ENCODE data around the gene SPATA6.
"Not testable (repeated sequence)": the region's sequence is repeated elsewhere in the genome, so short reads cannot be mapped to it uniquely, and the experiment has no call there.

Gene SPATA6

DNA sequence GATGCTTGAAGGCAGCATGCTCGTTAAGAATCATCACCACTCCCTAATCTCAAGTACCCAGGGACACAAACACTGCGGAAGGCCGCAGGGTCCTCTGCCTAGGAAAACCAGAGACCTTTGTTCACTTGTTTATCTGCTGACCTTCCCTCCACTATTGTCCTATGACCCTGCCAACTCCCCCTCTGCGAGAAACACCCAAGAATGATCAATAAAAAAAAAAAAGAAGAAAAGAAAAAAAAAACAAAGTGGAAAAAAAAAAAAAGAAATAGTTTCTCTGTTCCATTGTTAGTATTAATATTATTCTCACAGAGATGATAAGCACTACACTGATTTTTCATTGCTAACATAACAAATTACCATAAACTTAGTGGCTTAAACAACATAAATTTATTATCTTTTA, 8.0 kb upstream of the SPATA6 start:
- not testable (repeated sequence) for H3K27me3 Mint-ChIP-seq (ENCODE audit: low read depth); H3K9me3 Mint-ChIP-seq; H3K36me3 Mint-ChIP-seq (ENCODE audit: low read depth); DNase-seq (ENCODE audit: low spot score); H3K4me3 Mint-ChIP-seq; H3K4me1 Mint-ChIP-seq (ENCODE audit: low read depth); H3K27ac Mint-ChIP-seq

GRCh38 chr1:48472638-48473037, 634 bp upstream of the SPATA6 start:
- Mint-ChIP-seq H3K4me1 (ENCODE audit: low read depth) (peaks cover 15% of the 10 kb centered on the region), H3K4me3 (peak overlapping the region; percentile 94), H3K9me3 (peaks cover 3% of the 10 kb centered on the region), H3K36me3 (ENCODE audit: low read depth) (peaks cover 2% of the 10 kb centered on the region), H3K27me3 (ENCODE audit: low read depth) (peaks cover 23% of the 10 kb centered on the region), H3K27ac (peak overlapping the region; percentile 43)
- DNase-seq (ENCODE audit: low spot score): no peak

DNA sequence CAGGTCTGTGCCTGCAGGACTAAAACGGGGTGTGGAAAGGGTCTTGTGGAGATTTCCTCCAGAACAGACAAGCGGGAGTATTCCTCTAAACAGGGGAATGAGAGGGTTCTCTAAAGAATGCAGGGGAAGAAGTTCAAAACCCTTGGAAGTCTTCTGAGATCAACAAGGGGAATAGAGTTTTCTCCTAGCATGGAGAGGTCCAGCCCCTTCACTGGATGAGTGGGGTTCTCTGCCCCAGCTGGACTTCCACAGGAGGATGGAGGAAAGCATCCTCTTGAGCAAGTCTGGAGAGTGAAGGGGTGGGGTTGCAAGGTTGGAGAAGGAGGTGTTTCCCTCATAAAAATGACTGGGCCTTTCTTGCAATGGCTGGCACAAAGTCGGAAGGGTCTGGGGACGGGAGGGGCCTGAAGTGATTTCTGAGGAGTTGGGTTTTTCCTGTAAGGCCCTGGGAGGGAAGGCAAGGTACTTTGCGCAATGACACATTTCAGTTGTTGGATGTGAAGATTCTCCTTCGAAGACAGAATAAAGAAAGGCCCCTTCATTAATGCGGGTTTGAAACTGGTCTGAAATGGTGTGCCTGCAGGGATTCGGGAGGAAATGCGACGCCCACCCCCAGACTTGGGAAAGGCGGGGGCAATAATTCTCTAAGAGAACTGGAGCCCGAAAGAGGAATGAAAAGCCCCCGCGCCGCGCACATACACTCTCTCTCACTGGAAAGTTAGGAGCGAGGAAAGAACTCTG, 884 bp downstream of the SPATA6 start:
- H3K27me3 Mint-ChIP-seq (ENCODE audit: low read depth): peaks cover 29% of the 10 kb centered on the region
- H3K4me1 Mint-ChIP-seq (ENCODE audit: low read depth): peaks cover 15% of the 10 kb centered on the region
- no peak overlapping the region for H3K27ac Mint-ChIP-seq
- peaks cover 2% of the 10 kb centered on the region for H3K36me3 Mint-ChIP-seq (ENCODE audit: low read depth)
- H3K9me3 Mint-ChIP-seq: peaks cover 3% of the 10 kb centered on the region
- DNase-seq (ENCODE audit: low spot score): no peak
- H3K4me3 Mint-ChIP-seq: peak overlapping the region; percentile 94

DNA sequence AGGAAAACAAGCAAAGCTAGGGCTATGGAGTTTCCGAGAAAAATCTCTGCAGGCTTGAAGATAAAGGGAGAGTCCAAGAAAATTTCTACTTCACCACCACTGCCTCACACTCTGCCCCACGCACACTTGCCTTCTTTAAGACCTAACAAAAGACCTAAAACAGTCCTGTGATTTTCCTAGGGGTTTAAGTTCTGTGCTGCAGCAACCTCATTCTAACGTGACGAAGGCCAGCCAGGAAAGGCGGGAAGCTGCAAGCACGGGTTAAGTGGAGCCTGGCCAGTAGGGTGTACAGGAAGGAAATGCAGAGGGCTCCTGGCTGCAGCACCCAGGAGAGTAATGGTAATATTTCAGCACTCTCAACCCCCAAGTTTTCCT, 1.5 kb downstream of the SPATA6 start:
- Mint-ChIP-seq H3K4me1 (ENCODE audit: low read depth) (peaks cover 15% of the 10 kb centered on the region), H3K4me3 (peak overlapping the region; percentile 94), H3K27ac (no peak overlapping the region), H3K36me3 (ENCODE audit: low read depth) (peaks cover 2% of the 10 kb centered on the region), H3K9me3 (peaks cover 3% of the 10 kb centered on the region), H3K27me3 (ENCODE audit: low read depth) (peaks cover 29% of the 10 kb centered on the region)
- no peak for DNase-seq (ENCODE audit: low spot score)

GRCh38 chr1:48469616-48470480, 2.2 kb downstream of the SPATA6 start:
- H3K9me3 Mint-ChIP-seq: peaks cover under 1% of the 10 kb centered on the region
- peaks cover 2% of the 10 kb centered on the region for H3K36me3 Mint-ChIP-seq (ENCODE audit: low read depth)
- DNase-seq (ENCODE audit: low spot score): no peak
- H3K27me3 Mint-ChIP-seq (ENCODE audit: low read depth): peaks cover 29% of the 10 kb centered on the region
- peak overlapping the region; percentile 9 for H3K4me3 Mint-ChIP-seq
- no peak overlapping the region for H3K27ac Mint-ChIP-seq
- peaks cover 15% of the 10 kb centered on the region for H3K4me1 Mint-ChIP-seq (ENCODE audit: low read depth)

- Mint-ChIP-seq H3K4me1 (ENCODE audit: low read depth) (peaks cover 10% of the 10 kb centered on the region), H3K27me3 (ENCODE audit: low read depth) (peaks cover 27% of the 10 kb centered on the region), H3K36me3 (ENCODE audit: low read depth) (peaks cover 2% of the 10 kb centered on the region), H3K4me3 (no peak overlapping the region), H3K27ac (no peak overlapping the region), H3K9me3 (no peaks in the 10 kb centered on the region)
- DNase-seq (ENCODE audit: low spot score): no peak
Observed at GRCh38 chr1:48466594-48466993, 5.4 kb downstream of the SPATA6 start.

GRCh38 chr1:48462716-48463302, 9.2 kb downstream of the SPATA6 start:
- Mint-ChIP-seq H3K27me3 (ENCODE audit: low read depth) (peaks cover 6% of the 10 kb centered on the region), H3K9me3 (no peaks in the 10 kb centered on the region), H3K4me3 (no peak overlapping the region), H3K4me1 (ENCODE audit: low read depth) (no peaks in the 10 kb centered on the region), H3K36me3 (ENCODE audit: low read depth) (no peaks in the 10 kb centered on the region), H3K27ac (no peak overlapping the region)
- DNase-seq (ENCODE audit: low spot score): no peak

- Mint-ChIP-seq H3K36me3 (ENCODE audit: low read depth) (no peaks in the 10 kb centered on the region), H3K27ac (no peak overlapping the region), H3K27me3 (ENCODE audit: low read depth) (no peaks in the 10 kb centered on the region), H3K4me1 (ENCODE audit: low read depth) (no peaks in the 10 kb centered on the region), H3K4me3 (no peak overlapping the region), H3K9me3 (no peaks in the 10 kb centered on the region)
- no peak for DNase-seq (ENCODE audit: low spot score)
Observed at GRCh38 chr1:48450505-48450904, 21.5 kb downstream of the SPATA6 start.

- Mint-ChIP-seq H3K36me3 (ENCODE audit: low read depth) (no peaks in the 10 kb centered on the region), H3K4me3 (no peak overlapping the region), H3K27me3 (ENCODE audit: low read depth) (no peaks in the 10 kb centered on the region), H3K4me1 (ENCODE audit: low read depth) (no peaks in the 10 kb centered on the region), H3K27ac (no peak overlapping the region), H3K9me3 (peaks cover 7% of the 10 kb centered on the region)
- DNase-seq (ENCODE audit: low spot score): no peak
Observed at GRCh38 chr1:48448932-48449331, 23.1 kb downstream of the SPATA6 start.

DNA sequence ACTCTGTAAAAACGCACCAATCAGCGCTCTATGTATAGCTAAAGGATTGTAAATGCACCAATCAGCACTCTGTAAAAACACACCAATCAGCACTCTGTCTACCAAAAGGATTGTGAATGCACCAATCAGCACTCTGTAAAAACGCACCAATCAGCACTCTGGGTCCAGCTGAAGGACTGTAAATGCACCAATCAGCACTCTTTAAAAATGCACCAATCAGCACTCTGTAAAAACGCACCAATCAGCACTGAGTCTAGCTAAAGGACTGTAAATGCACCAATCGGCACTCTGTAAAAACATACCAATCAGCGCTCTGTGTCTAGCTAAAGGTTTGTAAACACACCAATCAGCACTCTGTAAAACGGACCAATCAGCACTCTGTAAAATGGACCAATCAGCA, 27.8 kb downstream of the SPATA6 start:
- not testable (repeated sequence) for H3K36me3 Mint-ChIP-seq (ENCODE audit: low read depth); H3K27ac Mint-ChIP-seq; H3K4me3 Mint-ChIP-seq; H3K27me3 Mint-ChIP-seq (ENCODE audit: low read depth); DNase-seq (ENCODE audit: low spot score); H3K4me1 Mint-ChIP-seq (ENCODE audit: low read depth)
- H3K9me3 Mint-ChIP-seq: peaks cover 17% of the 10 kb centered on the region

DNA sequence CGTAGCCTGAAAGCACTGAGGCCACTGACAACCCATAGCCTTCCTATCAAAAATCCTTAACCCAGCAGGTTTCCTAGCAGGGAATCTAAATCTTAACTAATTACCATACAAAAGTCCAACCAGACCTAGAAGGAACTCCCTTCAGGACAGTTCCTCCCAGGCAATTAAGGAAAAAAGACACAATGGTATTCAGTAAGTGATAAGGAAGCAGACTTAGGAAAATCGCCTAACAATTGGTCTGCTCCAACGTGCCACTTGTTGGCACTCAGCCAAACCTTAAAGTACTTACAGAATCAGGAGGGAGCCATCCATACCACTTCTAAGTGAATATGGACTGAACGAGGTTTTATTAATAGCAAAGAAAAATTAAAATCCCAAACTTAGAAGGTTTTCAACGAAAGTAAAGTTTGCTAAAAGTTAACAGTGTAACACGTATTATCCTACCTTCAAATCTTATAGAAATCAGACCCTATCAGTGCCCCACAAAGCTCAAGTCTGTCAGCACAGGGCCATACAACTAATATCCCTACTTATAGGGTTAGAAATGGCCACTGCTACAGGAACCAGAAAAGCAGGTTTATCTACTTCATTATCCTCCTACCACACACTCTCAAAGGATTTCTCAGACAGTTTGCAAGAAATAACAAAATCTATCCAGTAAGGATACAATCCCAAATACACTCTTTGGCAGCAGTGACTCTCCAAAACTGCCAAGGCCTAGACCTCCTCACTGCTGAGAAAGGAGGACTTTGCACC, 29.0 kb downstream of the SPATA6 start:
- no peak overlapping the region for H3K27ac Mint-ChIP-seq
- H3K27me3 Mint-ChIP-seq (ENCODE audit: low read depth): no peaks in the 10 kb centered on the region
- no peaks in the 10 kb centered on the region for H3K4me1 Mint-ChIP-seq (ENCODE audit: low read depth)
- peaks cover 24% of the 10 kb centered on the region for H3K9me3 Mint-ChIP-seq
- H3K36me3 Mint-ChIP-seq (ENCODE audit: low read depth): no peaks in the 10 kb centered on the region
- no peak for DNase-seq (ENCODE audit: low spot score)
- no peak overlapping the region for H3K4me3 Mint-ChIP-seq

DNA sequence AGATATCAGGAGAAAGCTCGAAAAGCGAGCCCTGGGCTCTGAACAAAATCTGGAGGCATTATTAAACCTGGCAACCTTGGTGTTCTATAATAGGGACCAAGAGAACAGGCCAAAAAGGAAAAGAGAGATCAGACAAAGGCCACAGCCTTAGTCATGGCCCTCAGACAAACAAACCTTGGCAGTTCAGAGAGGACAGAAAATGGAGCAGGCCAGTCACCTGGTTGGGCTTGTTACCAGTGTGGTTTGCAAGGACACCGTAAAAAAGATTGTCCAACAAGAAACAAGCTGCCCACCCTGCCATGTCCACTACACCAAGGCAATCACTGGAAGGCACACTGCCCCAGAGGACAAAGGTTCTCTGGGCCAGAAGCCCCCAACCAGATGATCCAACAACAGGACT, 31.2 kb downstream of the SPATA6 start:
- H3K4me3 Mint-ChIP-seq: not testable (repeated sequence)
- peaks cover 24% of the 10 kb centered on the region for H3K9me3 Mint-ChIP-seq

DNA sequence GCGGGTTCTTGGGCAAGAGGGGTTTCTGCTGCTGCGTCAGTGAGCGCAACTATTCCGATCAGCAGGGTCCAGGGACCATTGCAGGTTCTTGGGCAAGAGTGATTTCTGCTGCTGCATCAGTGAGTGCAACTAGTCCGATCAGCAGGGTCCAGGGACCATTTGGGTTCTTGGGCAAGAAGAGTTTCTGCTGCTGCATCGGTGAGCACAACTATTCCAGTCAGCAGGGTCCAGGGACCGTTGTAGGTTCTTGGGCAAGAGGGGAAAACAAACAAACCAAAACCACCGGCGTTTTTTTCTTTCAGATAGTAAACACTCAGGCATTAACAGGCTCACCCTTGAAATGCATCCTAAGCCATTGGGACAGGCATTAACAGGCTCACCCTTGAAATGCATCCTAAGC, 32.6 kb downstream of the SPATA6 start:
- H3K27me3 Mint-ChIP-seq (ENCODE audit: low read depth): no peaks in the 10 kb centered on the region
- no peak overlapping the region for H3K4me3 Mint-ChIP-seq
- no peaks in the 10 kb centered on the region for H3K36me3 Mint-ChIP-seq (ENCODE audit: low read depth)
- H3K9me3 Mint-ChIP-seq: peaks cover 21% of the 10 kb centered on the region
- no peak overlapping the region for H3K27ac Mint-ChIP-seq
- no peak for DNase-seq (ENCODE audit: low spot score)
- H3K4me1 Mint-ChIP-seq (ENCODE audit: low read depth): no peaks in the 10 kb centered on the region

More for the DNA sequence above, 31.2 kb downstream of the SPATA6 start:
- not testable (repeated sequence) for H3K27ac Mint-ChIP-seq; H3K27me3 Mint-ChIP-seq (ENCODE audit: low read depth); DNase-seq (ENCODE audit: low spot score); H3K4me1 Mint-ChIP-seq (ENCODE audit: low read depth); H3K36me3 Mint-ChIP-seq (ENCODE audit: low read depth)

DNA sequence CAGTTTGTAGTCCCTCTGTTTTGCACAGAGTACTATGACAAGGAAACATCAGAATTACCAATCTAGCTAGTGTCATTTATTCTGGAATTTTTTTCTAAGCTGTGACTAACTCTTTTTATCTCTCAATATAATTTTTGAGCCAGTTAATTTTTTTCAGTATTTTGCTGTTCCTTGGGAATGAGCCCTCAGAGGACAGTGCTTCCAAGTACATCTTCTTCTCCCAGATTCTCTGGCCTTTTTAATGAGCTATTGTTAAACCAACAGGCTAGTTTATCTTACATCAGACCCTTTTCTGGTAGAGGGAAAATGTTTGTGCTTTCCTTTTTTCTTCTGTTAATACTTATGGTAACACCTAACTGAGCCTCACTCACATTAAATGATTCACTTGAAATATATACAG, 34.6 kb downstream of the SPATA6 start:
- not testable (repeated sequence) for H3K9me3 Mint-ChIP-seq; H3K27ac Mint-ChIP-seq; H3K4me1 Mint-ChIP-seq (ENCODE audit: low read depth); H3K27me3 Mint-ChIP-seq (ENCODE audit: low read depth); DNase-seq (ENCODE audit: low spot score); H3K4me3 Mint-ChIP-seq; H3K36me3 Mint-ChIP-seq (ENCODE audit: low read depth)
